Measurements from ENCODE around the gene BCAS3.

Gene BCAS3

DNA sequence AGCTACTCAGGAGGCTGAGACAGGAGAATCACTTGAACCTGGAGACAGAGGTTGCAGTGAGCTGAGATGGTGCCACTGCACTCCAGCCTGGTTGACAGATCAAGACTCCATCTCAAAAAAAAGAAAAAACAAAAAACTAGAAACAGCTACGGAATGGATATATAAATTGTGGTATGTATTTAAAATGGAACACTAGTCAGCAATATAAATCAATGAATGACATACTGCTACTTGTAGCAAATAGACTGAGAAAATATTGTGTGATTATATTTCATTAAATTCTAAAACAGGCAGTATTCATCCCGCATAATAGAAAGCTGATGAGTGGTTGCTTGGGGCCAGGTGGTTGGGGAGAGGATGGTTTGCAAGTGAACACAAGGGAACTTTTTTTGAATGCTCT, 261.7 kb downstream of the BCAS3 start:
- TF ChIP-seq CTCF (IDR thresholded peaks at IDR 0.05; ENCODE audit: low read length) (no peak), EZH2 (IDR thresholded peaks at IDR 0.05; ENCODE audit: borderline replicate concordance, low read length) (no peak)
- Histone ChIP-seq H3F3A (ENCODE audit: insufficient read depth, low read length) (no peaks in the 10 kb centered on the region), H3K36me3 (ENCODE audit: insufficient read depth, low read length) (peaks cover 6% of the 10 kb centered on the region; the same call in 1 of the 2 replicates), H3K4me3 (ENCODE audit: low read depth, low read length, poor library complexity, severe bottlenecking) (no peak overlapping the region), H4K20me1 (ENCODE audit: insufficient read depth, low read length) (no peaks in the 10 kb centered on the region), H3K27ac (ENCODE audit: low read depth, low read length, poor library complexity, severe bottlenecking) (no peak overlapping the region), H3K79me2 (ENCODE audit: insufficient read depth, low read length) (no peaks in the 10 kb centered on the region), H3K9me3 (ENCODE audit: low read length) (no peaks in the 10 kb centered on the region), H3K4me1 (ENCODE audit: insufficient read depth, low read length, severe bottlenecking) (no peaks in the 10 kb centered on the region), H3K9ac (ENCODE audit: low read length) (no peak overlapping the region), H3K9me2 (ENCODE audit: low read depth, low read length) (no peaks in the 10 kb centered on the region), H3K4me2 (ENCODE audit: low read length) (no peak overlapping the region), H3K27me3 (ENCODE audit: insufficient read depth, low read length) (no peaks in the 10 kb centered on the region), H2AFZ (ENCODE audit: low read length) (no peak overlapping the region)

- Histone ChIP-seq H3K9me3 (ENCODE audit: low read length) (no peaks in the 10 kb centered on the region), H3K4me3 (ENCODE audit: low read depth, low read length, poor library complexity, severe bottlenecking) (no peak overlapping the region), H3K4me2 (ENCODE audit: low read length) (no peak overlapping the region), H2AFZ (ENCODE audit: low read length) (no peak overlapping the region), H3K79me2 (ENCODE audit: insufficient read depth, low read length) (no peaks in the 10 kb centered on the region), H4K20me1 (ENCODE audit: insufficient read depth, low read length) (no peaks in the 10 kb centered on the region), H3K27me3 (ENCODE audit: insufficient read depth, low read length) (no peaks in the 10 kb centered on the region), H3K4me1 (ENCODE audit: insufficient read depth, low read length, severe bottlenecking) (no peaks in the 10 kb centered on the region), H3K36me3 (ENCODE audit: insufficient read depth, low read length) (peaks cover 6% of the 10 kb centered on the region; the same call in 1 of the 2 replicates), H3K9ac (ENCODE audit: low read length) (no peak overlapping the region), H3K27ac (ENCODE audit: low read depth, low read length, poor library complexity, severe bottlenecking) (no peak overlapping the region), H3K9me2 (ENCODE audit: low read depth, low read length) (no peaks in the 10 kb centered on the region), H3F3A (ENCODE audit: insufficient read depth, low read length) (no peaks in the 10 kb centered on the region)
- TF ChIP-seq EZH2 (IDR thresholded peaks at IDR 0.05; ENCODE audit: borderline replicate concordance, low read length) (no peak), CTCF (IDR thresholded peaks at IDR 0.05; ENCODE audit: low read length) (no peak)
Measured at GRCh38 chr17:60941028-60941427, 263.4 kb downstream of the BCAS3 start.

DNA sequence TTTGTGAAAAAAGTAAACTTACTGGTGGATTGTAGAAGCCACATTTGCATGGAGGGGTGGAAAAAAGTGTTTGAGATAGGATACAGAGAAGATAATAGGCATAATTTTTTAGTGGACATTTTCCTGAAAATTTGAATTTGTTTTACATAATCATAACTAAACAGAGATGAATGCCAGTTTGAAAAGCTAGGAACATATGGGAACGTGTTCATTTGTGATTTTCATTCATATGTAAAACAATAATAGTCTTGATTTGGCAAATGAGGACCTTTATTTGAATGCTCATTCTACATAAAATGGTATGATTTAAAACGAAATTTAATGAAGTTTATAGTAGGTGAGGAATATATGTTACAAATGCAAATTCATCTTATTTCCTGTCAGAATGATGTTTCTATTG, 263.9 kb downstream of the BCAS3 start:
- Histone ChIP-seq H2AFZ (ENCODE audit: low read length) (no peak overlapping the region), H3F3A (ENCODE audit: insufficient read depth, low read length) (no peaks in the 10 kb centered on the region), H3K9me2 (ENCODE audit: low read depth, low read length) (no peaks in the 10 kb centered on the region), H4K20me1 (ENCODE audit: insufficient read depth, low read length) (no peaks in the 10 kb centered on the region), H3K79me2 (ENCODE audit: insufficient read depth, low read length) (no peaks in the 10 kb centered on the region), H3K4me2 (ENCODE audit: low read length) (no peak overlapping the region), H3K27ac (ENCODE audit: low read depth, low read length, poor library complexity, severe bottlenecking) (no peak overlapping the region), H3K4me3 (ENCODE audit: low read depth, low read length, poor library complexity, severe bottlenecking) (no peak overlapping the region), H3K4me1 (ENCODE audit: insufficient read depth, low read length, severe bottlenecking) (no peaks in the 10 kb centered on the region), H3K36me3 (ENCODE audit: insufficient read depth, low read length) (peaks cover 6% of the 10 kb centered on the region; the same call in 1 of the 2 replicates), H3K9me3 (ENCODE audit: low read length) (no peaks in the 10 kb centered on the region), H3K9ac (ENCODE audit: low read length) (no peak overlapping the region), H3K27me3 (ENCODE audit: insufficient read depth, low read length) (no peaks in the 10 kb centered on the region)
- no peak for TF ChIP-seq CTCF (IDR thresholded peaks at IDR 0.05; ENCODE audit: low read length)
- TF ChIP-seq EZH2 (IDR thresholded peaks at IDR 0.05; ENCODE audit: borderline replicate concordance, low read length), result no peak

Measured in OCI-LY1 (cell line).